NB4 (cell line): ENCODE data around the gene MUSTN1.

ENCODE experiments used
- DNase-seq: peaks from one replicate; pipeline ENCODE4 v3.0.0; 2010; ENCODE audit warnings: low read depth
- H3K4me3 ChIP-seq: one replicate; pipeline ENCODE4 v1.5.1; 2011; ENCODE audit warnings: mild to moderate bottlenecking, low read depth, low read length, moderate library complexity
- MYC ChIP-seq: IDR thresholded peaks from 2 replicates; pipeline ENCODE4 v1.6.1; 2011; ENCODE audit warnings: low read depth, low read length
- POLR2A ChIP-seq: IDR thresholded peaks from 2 replicates; pipeline ENCODE4 v1.6.1; 2011; ENCODE audit warnings: mild to moderate bottlenecking; ENCODE audit not compliant: insufficient read length; ENCODE audit errors: extremely low read depth
- TF ChIP-seq, protein P1 (sequence below): IDR thresholded peaks from one replicate; pipeline ENCODE4 v1.5.1; 2012; ENCODE audit warnings: low read depth, low read length
- TF ChIP-seq, protein P2 (sequence below): IDR thresholded peaks from 2 replicates; pipeline ENCODE4 v1.6.1; 2011; ENCODE audit warnings: low read depth, low read length

Gene MUSTN1

DNA sequence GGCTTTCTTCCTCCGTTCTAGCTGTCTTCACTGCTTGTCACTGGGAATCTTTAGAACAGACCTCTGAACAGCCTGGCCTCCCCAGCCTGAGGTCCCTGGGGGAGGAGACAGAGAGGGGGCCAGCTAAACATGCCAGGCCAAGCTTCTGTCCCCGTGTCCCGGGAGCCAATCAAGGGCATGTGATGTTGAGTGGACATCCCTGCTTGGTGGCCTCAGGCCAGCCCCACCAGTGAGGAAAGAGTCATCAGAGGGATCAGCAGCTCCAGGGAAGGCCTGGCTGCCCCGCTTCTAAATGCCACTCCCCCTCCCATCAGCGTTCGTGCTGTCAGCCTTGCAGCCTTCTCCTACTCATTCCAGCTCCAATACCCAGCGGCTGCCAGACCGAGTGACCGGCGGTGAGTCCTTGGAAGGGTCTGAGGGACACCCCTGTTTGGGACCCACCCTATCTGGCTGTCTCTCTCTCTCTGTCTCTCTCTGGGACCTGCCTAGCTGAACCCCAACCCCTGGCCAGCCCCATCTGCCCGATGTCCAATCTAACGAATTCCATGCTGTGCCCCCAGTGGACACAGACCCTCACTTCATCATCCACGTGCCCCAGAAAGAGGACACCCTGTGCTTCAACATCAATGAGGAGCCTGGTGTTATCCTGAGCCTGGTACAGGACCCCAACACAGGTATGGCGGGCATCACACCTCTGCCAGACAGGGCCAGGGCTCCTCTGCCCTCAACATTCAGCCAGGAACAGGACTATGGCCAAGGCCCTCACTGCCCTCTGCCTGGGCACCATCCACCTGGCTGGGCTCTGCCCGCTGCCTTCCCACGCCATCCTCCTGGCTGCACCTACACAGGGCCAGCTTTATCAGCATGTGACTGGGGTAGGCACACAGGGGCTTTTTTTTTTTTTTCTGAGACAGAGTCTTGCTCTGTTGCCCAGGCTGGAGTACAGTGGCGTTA, 46.9 kb downstream of the MUSTN1 start:
- no peak for TF ChIP-seq MYC
- H3K4me3 ChIP-seq = no peak overlapping the region
- no peak for DNase-seq

GRCh38 chr3:52787246-52787645, 47.6 kb downstream of the MUSTN1 start:
- H3K4me3 ChIP-seq = no peak overlapping the region
- no peak for TF ChIP-seq MYC
- no peak for TF ChIP-seq POLR2A
- TF ChIP-seq, protein P1, sequence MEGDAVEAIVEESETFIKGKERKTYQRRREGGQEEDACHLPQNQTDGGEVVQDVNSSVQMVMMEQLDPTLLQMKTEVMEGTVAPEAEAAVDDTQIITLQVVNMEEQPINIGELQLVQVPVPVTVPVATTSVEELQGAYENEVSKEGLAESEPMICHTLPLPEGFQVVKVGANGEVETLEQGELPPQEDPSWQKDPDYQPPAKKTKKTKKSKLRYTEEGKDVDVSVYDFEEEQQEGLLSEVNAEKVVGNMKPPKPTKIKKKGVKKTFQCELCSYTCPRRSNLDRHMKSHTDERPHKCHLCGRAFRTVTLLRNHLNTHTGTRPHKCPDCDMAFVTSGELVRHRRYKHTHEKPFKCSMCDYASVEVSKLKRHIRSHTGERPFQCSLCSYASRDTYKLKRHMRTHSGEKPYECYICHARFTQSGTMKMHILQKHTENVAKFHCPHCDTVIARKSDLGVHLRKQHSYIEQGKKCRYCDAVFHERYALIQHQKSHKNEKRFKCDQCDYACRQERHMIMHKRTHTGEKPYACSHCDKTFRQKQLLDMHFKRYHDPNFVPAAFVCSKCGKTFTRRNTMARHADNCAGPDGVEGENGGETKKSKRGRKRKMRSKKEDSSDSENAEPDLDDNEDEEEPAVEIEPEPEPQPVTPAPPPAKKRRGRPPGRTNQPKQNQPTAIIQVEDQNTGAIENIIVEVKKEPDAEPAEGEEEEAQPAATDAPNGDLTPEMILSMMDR = no peak
- TF ChIP-seq, protein P2, sequence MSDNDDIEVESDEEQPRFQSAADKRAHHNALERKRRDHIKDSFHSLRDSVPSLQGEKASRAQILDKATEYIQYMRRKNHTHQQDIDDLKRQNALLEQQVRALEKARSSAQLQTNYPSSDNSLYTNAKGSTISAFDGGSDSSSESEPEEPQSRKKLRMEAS = no peak

DNA sequence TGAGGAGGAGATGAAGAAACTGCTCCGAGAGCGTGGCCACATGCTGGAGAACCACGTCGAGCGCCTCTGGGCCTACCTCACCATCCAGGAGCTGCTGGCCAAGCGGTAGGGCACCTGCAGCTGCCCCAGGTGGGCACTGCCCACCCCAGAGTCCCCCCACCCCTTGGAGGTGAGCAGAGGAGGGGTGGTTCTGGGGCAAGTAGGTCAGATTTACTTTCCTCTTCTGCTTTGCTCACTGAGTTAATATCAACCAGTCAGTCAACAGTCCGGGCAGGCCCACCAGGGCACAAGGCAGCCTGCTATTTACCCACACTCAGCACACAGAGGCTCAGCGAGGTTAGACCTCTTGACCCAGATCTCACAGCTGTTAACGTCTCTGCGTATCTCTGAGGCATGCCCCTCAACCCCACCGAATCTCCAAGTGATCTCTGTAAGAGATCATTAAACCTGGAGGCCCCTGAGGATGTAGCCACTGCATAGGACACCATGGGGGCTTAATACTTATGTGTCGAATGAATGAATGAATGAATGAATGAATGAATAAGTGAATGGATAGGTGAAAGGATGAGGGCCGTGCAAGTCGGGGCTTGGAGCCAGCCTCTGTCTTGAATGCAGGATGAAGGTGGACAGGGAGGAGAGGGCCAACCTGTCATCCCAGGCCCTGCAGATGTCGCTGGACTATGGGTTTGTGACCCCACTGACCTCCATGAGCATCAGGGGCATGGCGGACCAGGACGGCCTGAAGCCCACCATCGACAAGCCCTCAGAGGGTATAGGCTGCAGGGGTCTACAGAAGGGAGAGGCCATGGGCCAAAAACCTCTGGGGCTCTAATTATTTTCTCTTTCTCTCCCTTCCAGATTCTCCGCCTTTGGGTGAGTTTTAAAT, 48.2 kb downstream of the MUSTN1 start:
- TF ChIP-seq POLR2A = no peak
- TF ChIP-seq, protein P1 = no peak
- no peak for TF ChIP-seq MYC
- TF ChIP-seq, protein P2 = no peak
- no peak for DNase-seq
- H3K4me3 ChIP-seq = no peak overlapping the region

More at GRCh38 chr3:52787246-52787645, 47.6 kb downstream of the MUSTN1 start:
- DNase-seq = no peak

DNA sequence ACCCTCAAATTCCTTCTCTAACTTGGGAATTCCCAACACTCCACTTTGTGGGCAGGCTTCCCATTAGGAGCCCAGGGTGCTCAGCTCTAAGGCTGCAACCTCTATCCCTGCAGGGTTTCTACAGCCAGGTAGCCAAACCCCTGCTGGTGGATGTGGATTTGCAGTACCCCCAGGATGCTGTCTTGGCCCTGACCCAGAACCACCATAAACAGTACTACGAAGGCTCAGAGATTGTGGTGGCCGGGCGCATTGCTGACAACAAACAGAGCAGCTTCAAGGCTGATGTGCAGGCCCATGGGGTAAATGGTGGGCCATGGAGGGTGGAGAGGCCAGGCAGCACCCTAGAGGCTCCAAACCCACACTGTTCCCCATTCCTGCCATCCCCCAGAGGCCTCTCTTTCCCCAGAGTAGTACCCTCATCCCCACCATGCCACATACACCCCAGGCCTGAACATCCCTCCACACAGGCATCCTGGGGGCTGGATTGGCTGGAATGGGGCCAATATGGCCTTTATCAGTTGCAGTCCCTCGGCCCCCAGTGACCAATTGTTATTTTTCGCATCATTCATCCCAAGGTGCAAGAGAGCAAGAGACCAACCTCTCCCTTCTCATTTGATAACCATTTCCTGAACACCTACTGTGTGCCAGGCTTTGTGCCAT, 49.8 kb downstream of the MUSTN1 start:
- no peak overlapping the region for H3K4me3 ChIP-seq
- no peak for TF ChIP-seq POLR2A
- TF ChIP-seq MYC = no peak
- TF ChIP-seq, protein P1 = no peak
- TF ChIP-seq, protein P2 = no peak
- DNase-seq = no peak

GRCh38 chr3:52784021-52784621, 50.7 kb downstream of the MUSTN1 start:
- DNase-seq = no peak
- no peak overlapping the region for H3K4me3 ChIP-seq
- TF ChIP-seq, protein P1 = no peak
- TF ChIP-seq MYC (no peak), POLR2A (no peak)
- TF ChIP-seq, protein P2 = no peak
